HG03442 (cell line): ENCODE data around the gene SH3BP4.

Source experiments
- ATAC-seq: cut with Tn5 transposase; IDR thresholded peaks from one replicate; pipeline ENCODE4 v1.9.1; 2021; ENCODE audit warnings: mild to moderate bottlenecking, moderate library complexity; ENCODE audit not compliant: unreplicated experiment

SH3BP4 gene

DNA sequence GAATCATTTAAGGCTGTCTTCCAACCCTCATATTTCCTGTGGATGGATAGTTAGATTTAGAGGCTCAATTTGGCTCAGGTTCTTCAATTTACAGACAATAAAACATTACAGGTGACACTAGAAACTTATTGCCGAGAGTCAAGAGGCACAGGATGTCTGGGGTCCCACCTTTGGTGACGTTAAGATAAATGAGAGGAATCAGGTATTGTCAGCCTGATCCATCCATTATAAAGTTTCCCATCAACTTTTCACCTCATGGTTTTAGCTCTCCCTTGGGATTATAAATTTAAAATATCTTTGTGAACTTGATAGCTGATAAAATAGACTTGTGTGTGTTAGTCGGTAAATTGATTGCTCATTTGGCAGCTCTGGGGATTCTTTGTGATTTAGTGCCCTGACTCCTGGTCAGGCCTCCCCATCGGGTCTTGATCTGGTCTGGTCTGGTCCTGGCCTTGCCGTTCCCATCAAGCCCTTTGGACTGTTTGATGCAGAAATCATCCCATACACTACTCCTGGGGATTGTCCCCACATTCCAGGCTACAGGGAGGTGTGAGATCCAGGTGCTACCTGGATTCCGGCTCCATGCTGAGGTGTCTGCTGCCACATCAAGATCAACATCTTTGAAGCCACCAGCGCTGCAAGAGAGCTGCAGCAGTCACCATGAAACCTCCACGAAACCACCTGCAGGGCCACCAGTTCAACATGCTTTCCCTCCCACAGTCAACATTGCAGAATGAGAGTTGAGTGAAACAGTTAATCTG lies 130.9 kb downstream of the SH3BP4 start:
- no peak for ATAC-seq

DNA sequence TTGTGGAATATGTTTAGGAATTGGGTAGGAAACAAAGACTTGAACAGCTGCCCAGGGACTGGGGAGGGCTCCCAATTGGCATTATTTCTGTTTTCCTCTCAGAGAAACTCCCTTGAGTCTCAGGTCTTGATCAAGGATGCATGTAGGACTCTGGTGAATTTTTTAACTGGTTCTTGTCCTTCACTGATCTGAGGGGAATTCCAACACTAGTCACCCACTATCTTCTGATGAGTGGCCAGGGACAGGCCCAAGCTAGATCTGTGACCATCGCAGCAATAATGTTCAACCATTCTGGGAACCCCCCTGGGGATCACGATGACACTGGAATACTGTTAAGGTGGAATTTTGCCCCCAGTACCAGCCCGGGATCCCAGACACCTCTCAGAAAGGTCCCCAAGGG lies 132.0 kb downstream of the SH3BP4 start:
- ATAC-seq = no peak

DNA sequence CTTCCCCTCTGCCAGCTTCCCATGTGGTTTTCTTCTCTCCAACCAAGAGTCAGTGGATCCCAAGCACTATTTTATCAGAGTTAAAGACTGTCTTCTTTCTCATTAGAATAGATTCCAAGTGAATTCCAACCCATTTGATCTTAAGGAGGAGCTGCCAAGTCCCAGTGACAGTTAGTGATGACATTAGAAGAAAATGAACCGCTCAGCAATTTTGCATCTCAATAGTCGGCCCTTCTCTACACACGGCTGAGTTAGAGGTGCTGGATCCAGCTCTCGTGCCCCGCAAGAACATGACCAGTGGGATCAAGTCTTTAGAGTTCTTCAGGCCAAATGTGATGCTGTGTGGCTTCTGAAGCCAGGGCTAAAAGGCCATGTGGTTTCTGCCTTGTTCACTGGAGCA lies 132.6 kb downstream of the SH3BP4 start:
- no peak for ATAC-seq

DNA sequence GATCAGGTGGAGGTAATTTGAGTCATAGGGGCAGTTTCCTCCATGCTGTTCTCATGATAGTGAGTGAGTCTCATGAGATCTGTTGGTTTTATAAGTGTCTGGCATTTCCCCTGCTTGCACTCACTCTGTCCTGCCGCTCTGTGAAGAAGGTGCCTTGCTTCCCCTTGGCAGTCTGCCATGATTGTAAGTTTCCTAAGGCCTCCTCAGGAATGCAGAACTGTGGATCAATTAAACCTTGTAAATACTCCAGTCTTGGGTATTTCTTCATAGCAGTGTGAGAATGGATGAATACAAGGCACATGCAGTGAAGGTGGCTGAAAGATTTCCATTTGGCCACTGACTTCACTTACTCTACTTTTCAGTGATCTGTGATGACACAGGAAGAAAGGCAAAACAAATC lies 133.7 kb downstream of the SH3BP4 start:
- no peak for ATAC-seq

DNA sequence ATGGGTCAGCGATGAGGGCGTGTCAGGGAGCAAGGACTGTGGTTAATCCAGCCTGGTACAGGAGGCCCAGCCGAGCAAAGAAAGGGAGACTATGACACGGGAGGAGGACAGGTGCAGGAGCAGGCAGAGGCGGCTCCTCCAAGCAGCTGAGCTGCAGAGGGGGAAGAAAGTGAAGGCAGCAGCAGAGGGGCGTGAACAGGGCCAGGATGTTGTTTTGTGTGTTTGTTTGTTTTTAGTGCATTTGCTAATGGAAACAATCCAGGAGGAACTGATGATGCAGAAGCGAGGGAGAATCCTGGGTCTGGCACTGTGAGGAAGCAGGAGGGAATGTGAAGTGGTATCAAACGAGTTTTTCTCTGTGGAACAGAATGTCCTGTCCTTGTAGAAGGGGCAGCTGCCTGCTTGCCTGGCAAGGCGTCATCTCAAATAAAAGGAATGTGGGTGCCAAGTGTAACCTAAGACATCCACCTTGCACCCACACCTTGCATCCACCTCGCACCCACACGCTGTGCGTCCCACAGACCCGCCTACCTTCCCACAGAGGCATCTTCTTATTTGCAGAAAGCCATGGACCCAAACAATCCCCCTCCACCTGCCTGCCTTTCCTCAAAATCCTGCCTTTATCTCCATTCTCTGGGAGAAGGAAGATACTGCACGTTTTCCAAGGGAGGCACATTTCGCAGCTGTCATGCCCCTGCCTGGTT lies 134.8 kb downstream of the SH3BP4 start:
- no peak for ATAC-seq

DNA sequence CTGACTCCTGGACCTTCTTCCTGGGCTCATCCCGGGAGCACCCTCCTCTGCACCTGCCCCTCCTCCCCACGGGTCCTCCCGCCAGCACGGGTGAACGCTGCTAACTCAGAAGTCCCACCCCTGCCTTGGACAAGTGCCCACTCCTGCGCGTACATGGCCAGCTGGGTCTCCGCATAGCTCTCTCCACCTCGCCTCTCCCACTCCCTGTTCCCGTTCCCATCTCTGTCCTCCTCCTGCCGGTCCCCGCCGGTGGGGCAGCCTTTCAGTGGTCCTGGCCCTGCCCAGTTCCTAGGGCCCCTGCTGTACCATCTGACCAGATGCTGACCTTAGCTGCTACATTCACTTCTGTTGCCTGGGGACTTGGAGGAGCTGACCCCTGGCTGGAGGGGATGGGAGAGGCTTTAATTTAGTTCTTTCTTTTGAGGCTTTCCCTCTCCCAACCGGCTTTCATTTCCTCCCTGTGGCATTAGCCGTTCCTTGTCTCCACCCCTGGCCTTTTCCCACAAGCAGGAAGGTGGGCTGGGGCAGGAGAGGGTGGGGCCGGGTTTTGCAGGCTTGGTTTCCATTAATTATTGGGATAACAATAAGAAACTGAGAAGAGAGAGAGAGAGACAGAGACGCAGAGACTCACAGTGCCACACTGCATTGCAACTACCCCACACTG lies 136.1 kb downstream of the SH3BP4 start:
- ATAC-seq = no peak

DNA sequence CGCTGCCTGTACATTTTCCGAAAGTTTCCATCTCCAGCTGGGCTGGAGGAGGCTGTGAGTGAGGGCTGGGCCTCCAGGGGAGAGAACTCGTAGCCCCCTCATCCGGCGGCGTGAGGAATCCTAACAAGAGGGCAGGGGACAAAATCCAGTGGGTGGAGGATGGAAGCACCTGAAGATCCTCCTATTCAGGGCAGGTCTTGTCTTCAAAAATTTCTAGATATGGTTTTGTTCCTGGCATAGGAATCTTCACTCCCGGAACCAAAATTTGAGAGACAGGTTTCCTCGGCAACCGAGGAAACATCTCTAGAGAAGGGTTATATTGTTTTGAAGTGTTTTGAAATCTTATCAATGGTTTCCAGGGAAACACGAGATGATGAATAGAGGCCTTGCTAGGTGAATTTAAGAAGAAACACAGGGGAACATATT lies 136.7 kb downstream of the SH3BP4 start:
- no peak for ATAC-seq

DNA sequence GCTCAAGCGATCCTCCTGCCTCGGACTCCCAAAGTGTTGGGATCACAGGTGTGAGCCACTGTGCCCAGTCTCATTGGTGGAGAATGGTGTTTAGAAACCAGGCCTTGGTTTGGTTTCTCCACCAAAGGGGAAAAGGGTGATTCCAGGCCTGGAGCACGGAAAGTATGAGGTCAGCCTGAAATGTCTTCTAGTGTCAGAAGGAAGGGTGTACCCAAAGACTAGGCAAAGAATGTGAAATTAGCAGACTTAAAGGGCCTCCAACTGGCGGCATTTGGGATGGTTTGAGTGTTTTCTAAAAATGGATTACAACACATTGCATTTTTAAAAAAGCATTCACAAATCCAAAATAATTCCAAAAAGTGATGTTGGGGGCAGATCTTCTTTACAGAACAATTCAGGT lies 139.6 kb downstream of the SH3BP4 start:
- no peak for ATAC-seq

DNA sequence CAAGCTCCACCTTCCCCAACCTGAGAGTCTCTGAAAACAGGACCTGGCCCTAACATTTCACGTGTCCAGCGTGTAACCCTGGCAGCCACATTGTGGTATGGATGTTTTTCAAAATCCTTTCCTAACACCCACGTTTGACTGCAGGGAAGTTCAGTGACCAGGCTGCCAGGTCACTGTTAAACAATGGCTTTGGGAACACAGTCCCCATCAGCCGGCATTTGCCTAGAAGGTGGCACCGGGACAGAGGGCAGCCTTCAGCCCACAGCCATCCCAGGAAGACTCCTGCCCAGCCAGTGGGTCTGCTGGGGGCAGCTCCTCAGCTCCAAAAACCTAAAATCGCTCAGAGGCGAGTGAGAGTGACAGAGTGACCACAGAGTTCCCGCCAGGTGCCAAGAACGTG lies 140.2 kb downstream of the SH3BP4 start:
- ATAC-seq = no peak

DNA sequence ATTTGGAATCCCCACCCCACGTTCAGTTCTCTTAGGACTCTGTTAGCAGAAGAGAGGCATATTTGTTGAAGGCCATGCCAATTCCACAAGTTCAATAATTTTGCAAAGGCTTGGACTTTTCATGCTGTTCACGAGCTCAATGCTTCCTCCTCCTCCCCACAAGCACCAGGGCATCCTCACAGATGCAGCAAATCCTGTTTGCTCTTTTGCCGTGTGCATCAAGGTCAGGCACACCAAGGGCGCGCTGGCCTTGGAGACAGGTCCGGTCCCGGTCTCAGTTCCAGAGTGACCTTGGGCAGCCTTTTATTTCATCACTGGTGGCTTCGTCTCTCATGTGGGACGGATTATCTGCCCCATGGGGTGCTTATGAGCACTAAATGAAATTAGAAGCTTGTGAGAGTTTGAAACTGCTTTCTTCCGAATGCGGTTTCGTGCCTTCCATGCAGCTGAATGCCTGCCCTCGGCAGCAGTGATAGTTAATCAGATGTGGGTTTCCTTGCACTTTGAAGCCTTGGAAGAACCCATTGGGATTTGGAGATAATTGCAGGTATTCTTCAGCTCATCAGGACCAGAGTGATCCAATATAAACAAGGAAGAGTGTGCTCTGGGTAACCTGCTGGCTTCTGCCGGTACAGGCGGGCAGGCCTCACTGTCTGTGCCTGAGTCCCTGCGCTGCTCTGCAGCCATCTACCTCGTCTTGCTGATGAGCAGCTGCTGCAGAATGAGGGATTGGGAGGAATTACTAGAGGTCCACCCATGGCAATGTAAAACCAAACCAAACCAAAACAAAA lies 140.8 kb downstream of the SH3BP4 start:
- no peak for ATAC-seq

DNA sequence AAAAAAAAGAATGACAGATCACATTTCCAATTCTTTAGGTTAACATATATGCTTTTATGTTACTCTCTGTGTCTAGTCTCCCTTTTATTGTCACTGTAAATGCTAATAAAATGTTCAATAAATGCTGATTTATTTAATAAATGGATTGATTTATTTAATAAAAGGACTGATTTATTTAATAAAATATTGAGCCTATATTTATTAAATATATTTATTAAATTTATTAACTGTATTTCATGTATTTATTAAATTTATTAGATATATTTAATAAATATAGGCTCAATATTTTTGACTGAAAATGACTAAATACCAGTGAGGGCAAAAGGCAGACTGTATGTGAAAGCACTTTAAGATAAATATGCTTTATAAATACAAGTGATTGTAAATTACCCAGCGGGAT lies 142.6 kb downstream of the SH3BP4 start:
- no peak for ATAC-seq

DNA sequence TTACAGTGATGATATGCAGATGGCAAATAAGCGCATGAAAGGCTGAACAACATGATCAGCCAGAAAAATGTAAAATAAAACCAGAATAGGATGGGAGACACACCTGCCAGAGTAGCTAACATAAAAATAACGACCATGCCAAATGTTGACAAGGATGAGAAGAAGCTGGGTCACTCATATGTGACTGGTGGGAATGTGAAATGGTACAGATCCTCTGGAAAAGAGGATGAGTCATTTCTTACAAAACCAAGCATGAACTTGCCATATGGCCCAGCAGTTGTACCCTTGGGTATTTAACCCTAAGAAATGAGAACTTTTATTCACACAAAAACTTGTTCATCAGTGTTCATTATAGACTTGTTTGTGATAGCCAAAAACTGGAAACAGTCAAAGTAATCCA lies 143.8 kb downstream of the SH3BP4 start:
- ATAC-seq = no peak

DNA sequence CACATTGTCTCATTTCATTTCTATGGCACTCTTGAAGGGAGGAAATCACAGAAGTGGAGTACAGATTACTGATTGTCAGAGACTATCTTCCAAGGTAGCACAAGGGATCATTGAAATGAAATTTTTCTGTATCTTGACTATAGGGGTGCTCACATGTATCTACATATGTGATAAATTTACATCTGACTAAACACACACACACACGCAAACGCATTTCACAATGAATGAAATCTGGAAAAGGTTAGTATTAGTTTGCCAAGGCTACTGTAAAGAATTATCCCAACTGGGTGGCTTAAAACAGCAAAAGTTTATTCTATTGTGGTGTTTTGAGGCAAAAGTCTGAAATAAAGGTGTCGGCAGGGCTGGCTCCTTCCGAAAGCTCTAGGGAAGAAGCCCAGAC lies 144.6 kb downstream of the SH3BP4 start:
- no peak for ATAC-seq

DNA sequence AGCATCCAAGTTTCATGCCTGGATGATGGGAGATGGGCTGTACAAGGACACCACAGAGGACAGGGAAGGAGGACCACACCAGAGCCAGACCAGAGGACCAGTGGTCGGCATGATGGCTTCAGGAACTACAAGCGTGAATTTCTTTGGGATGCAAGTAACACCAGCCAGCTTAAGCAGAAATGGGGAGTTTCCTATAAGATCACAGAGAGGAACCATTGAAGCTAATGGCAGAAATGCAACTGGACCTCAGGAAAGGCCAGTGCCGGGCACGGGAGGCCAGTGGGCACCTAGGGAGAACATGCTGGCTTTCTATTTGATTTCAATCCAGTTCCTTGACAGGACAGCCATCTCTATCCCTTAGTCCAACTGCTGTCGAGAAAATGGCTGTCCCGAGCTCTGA lies 145.4 kb downstream of the SH3BP4 start:
- no peak for ATAC-seq

DNA sequence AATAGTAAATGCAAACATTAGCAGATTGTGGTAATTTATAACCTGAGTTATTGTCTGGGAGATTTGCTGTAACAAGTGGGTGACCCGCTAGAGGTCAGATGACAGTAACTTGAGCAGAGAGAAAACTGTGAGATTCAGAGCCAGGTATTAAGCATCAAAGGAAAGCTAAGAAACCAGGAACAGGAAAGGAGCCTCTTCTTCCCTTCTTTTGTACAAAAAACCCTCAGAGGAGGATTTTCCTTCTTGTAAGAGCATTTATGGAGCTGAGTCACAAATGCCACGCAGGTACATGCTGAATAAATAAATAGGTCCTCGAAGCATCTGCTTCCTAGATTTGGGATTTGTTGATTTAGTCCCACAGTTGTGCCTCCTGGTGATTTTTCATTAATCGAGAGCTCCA lies 146.5 kb downstream of the SH3BP4 start:
- no peak for ATAC-seq

DNA sequence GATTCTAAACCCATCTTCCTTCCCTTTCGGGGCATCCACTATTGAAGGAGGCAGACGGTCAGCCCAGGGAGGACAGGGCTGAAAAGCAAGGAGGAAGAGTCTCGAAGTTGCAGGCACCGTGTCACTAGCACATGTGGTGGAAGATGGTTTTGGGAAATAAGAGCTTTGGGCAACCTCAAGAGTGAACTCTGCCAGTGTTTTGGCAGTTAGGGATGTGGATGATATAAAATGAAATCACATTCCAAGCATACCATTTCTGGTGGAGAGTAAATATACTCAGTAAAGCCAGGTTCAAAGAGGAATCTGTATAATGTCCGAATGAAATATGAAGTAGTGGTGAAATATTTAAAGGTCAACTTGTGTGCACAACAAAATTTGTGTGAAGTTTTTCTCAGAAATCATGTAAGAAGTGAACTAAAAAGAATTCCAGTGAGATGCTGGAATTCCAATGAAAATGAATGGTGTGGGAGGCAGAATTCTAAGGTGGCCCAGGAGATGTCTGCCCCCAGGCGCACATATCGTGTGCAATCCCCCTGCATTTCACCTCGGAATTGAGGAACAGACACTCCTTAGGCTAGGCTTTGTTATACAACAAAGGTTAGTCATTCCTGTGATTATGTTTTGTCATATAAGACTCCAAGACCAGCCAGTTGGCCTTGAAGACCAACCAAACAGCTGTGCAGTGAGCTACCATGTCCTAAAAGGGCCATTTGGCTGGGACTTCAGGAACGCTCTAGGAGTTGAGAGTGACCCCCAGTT lies 147.1 kb downstream of the SH3BP4 start:
- no peak for ATAC-seq

DNA sequence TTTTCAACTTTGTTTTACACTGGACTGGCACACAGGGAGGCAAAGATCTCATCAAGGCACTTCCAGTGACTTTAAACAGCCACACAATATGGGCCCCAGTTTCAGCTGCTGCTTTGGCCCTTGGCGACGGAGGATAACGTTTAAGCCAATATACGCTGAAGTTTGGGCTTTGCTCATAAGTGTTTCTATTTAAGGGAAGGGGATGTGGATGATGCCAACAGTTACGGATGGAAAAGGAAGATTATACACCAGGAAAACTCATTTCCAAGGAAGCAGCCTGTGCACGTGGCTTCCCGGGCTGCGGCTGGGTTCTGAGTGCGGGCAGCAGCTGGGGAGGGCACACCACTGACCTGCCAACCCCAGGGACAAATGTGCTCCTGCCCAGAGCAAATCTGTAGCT lies 151.1 kb downstream of the SH3BP4 start:
- ATAC-seq = no peak
